ENCODE data around the gene WNT7B. TPM values are rescaled to one million over a fixed set of nuclear protein-coding genes. Genes with fewer than 3 reads are reported as not detected.

Gene WNT7B
- polyA plus RNA-seq, 1 of the 3 experiments (the other 2 are of a cell fraction) = 0.13 TPM

- Histone ChIP-seq H3K4me2 (no peak overlapping the region), H3K9me3 (no peaks in the 10 kb centered on the region), H3K4me3 (ENCODE audit: low read depth in 2 of 2, low read length in 1 of 2) (no peak overlapping the region), H3K79me2 (ENCODE audit: insufficient read depth) (peaks cover 50% of the 10 kb centered on the region), H3K9ac (no peak overlapping the region), H3K36me3 (replicated peaks in 1 of 2; ENCODE audit: control insufficient read depth in 1 of 2, insufficient read depth in 2 of 2, low read length in 1 of 2) (no peaks in the 10 kb centered on the region), H4K20me1 (ENCODE audit: insufficient read depth) (no peaks in the 10 kb centered on the region), H3K4me1 (ENCODE audit: control insufficient read depth in 1 of 2, insufficient read depth in 2 of 2, low read depth in 1 of 2, low read length in 1 of 2) (peaks cover 47 to 74% of the 10 kb centered on the region in 2 experiments; a peak in 3 of 4 replicates), H3F3A (replicated peaks; ENCODE audit: insufficient read depth) (peaks cover 36% of the 10 kb centered on the region), H2AFZ (ENCODE audit: low read depth) (no peak overlapping the region), H3K27me3 (ENCODE audit: insufficient read depth) (no peaks in the 10 kb centered on the region), H3K27ac (ENCODE audit: low read depth in 2 of 2, low read length in 1 of 2) (peak overlapping the region in 1 of 2 experiments; percentile 34; a peak in 3 of 4 replicates), H3K9me2 (no peaks in the 10 kb centered on the region)
- DNase-seq = no peak
- POLR2A ChIA-PET = no interaction called here
- 77% methylated on average over 5 of the region's 8 CpGs for WGBS (ENCODE audit: low lambda C conversion rate)
- CTCF ChIA-PET = interaction anchor here (1.1 to 5.9 kb wide), 4 partner anchors 15 to 106 kb away, joined by 4 to 41 read pairs (median 30); no protein-coding TSS in a partner anchor
- peak; percentile 26; the same call in 1 of the 2 replicates for TF ChIP-seq TCF12 (IDR thresholded peaks at IDR 0.05)
- TF ChIP-seq NFIC (IDR thresholded peaks at IDR 0.05; ENCODE audit: borderline replicate concordance) = peak; percentile 20; the same call in 1 of the 2 replicates
- TF ChIP-seq CTCF (IDR thresholded peaks at IDR 0.05) = no peak
- TF ChIP-seq, protein P1, sequence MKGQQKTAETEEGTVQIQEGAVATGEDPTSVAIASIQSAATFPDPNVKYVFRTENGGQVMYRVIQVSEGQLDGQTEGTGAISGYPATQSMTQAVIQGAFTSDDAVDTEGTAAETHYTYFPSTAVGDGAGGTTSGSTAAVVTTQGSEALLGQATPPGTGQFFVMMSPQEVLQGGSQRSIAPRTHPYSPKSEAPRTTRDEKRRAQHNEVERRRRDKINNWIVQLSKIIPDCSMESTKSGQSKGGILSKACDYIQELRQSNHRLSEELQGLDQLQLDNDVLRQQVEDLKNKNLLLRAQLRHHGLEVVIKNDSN (IDR thresholded peaks at IDR 0.05; ENCODE audit: borderline replicate concordance, low read depth) = peak; percentile 40; the same call in 1 of the 2 replicates
- no peak for TF ChIP-seq RCOR1 (IDR thresholded peaks at IDR 0.05; ENCODE audit: low read length)
Measured at GRCh38 chr22:46010207-46010867, 33.4 kb upstream of the WNT7B start.

DNA sequence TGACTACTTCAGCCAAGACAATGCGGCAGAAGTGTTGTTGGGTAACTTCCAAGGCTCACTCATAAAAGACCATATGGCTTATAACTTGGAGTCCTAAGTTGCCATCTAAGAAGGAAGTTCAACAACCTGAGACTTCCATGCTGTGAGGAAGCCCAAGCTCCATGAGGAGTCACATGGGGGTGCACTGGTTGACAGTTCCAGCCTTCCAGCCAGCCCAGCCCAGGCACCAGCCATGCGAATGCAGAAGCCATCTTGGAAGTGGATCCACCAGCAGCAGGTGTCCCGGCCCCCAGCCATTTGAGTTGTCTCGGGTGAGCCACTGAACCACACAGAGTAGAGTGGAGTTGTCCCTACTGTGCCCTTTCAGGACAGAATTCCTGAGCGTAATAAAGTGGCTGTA, 32.8 kb upstream of the WNT7B start:
- no peak overlapping the region for H2AFZ ChIP-seq (ENCODE audit: low read depth)
- peaks cover 44% of the 10 kb centered on the region for H3K79me2 ChIP-seq (ENCODE audit: insufficient read depth)
- 100% methylated on average over 2 of the region's 5 CpGs for WGBS (ENCODE audit: low lambda C conversion rate)
- no peaks in the 10 kb centered on the region for H3K9me3 ChIP-seq
- H3K4me3 ChIP-seq (ENCODE audit: low read depth in 2 of 2, low read length in 1 of 2) = no peak overlapping the region
- ChIA-PET CTCF (interaction anchor here (4.4 to 5.0 kb wide), 2 partner anchors 14 to 45 kb away, joined by 76 to 108 read pairs; no protein-coding TSS in a partner anchor), POLR2A (no interaction called here)
- H3K4me1 ChIP-seq (ENCODE audit: control insufficient read depth in 1 of 2, insufficient read depth in 2 of 2, low read depth in 1 of 2, low read length in 1 of 2) = peaks cover 41 to 69% of the 10 kb centered on the region in 2 experiments; a peak in 3 of 4 replicates
- no peak for DNase-seq
- H3K36me3 ChIP-seq (replicated peaks in 1 of 2; ENCODE audit: control insufficient read depth in 1 of 2, insufficient read depth in 2 of 2, low read length in 1 of 2) = no peaks in the 10 kb centered on the region
- H3F3A ChIP-seq (replicated peaks; ENCODE audit: insufficient read depth) = peaks cover 31% of the 10 kb centered on the region
- no peak overlapping the region for H3K9ac ChIP-seq
- no peak overlapping the region for H3K4me2 ChIP-seq
- peak overlapping the region in 1 of 2 experiments; percentile 100; a peak in 2 of 4 replicates for H3K27ac ChIP-seq (ENCODE audit: low read depth in 2 of 2, low read length in 1 of 2)
- no peaks in the 10 kb centered on the region for H3K9me2 ChIP-seq
- no peaks in the 10 kb centered on the region for H4K20me1 ChIP-seq (ENCODE audit: insufficient read depth)
- TF ChIP-seq SMC3 (IDR thresholded peaks at IDR 0.05; ENCODE audit: low read depth, low read length) (no peak), TEAD4 (IDR thresholded peaks at IDR 0.05; ENCODE audit: borderline replicate concordance, insufficient read depth) (no peak), REST (IDR thresholded peaks at IDR 0.05; ENCODE audit: low read depth, low read length) (no peak), YY1 (IDR thresholded peaks at IDR 0.05; ENCODE audit: low read depth) (peak; percentile 65)
- H3K27me3 ChIP-seq (ENCODE audit: insufficient read depth) = no peaks in the 10 kb centered on the region
